ENCODE data around the gene USP49. TPM values are rescaled to one million over a fixed set of nuclear protein-coding genes. Genes with fewer than 3 reads are reported as not detected.

Gene USP49
- total RNA-seq, 1 donor from 2014 or later, result 2.7 TPM

- no peak for DNase-seq (ENCODE audit: low read depth)
- H3K4me3 ChIP-seq (ENCODE audit: low read depth, low read length), result peak overlapping the region; percentile 70
- TF ChIP-seq, protein P1, sequence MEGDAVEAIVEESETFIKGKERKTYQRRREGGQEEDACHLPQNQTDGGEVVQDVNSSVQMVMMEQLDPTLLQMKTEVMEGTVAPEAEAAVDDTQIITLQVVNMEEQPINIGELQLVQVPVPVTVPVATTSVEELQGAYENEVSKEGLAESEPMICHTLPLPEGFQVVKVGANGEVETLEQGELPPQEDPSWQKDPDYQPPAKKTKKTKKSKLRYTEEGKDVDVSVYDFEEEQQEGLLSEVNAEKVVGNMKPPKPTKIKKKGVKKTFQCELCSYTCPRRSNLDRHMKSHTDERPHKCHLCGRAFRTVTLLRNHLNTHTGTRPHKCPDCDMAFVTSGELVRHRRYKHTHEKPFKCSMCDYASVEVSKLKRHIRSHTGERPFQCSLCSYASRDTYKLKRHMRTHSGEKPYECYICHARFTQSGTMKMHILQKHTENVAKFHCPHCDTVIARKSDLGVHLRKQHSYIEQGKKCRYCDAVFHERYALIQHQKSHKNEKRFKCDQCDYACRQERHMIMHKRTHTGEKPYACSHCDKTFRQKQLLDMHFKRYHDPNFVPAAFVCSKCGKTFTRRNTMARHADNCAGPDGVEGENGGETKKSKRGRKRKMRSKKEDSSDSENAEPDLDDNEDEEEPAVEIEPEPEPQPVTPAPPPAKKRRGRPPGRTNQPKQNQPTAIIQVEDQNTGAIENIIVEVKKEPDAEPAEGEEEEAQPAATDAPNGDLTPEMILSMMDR (conservative IDR thresholded peaks at IDR 0.05; ENCODE audit: low read depth, low read length), result no peak
These were observed 113.8 kb downstream of the USP49 start for GRCh38 chr6:41781366-41781730.

- TF ChIP-seq, protein P1 (conservative IDR thresholded peaks at IDR 0.05; ENCODE audit: low read depth, low read length), result no peak
- DNase-seq (ENCODE audit: low read depth), result no peak
- H3K4me3 ChIP-seq (ENCODE audit: low read depth, low read length), result peak within 1 kb of the TSS; percentile 70
These were observed 114.4 kb downstream of the USP49 start, which contains the start of gene PRICKLE4 for GRCh38 chr6:41780551-41781365. TSS of gene PRICKLE4 (plus strand) at chr6:41780782. CDS start at chr6:41783474, 2,692 bp downstream.

- no peak for DNase-seq (ENCODE audit: low read depth)
- peak within 1 kb of the TSS; percentile 70 for H3K4me3 ChIP-seq (ENCODE audit: low read depth, low read length)
- TF ChIP-seq, protein P1 (conservative IDR thresholded peaks at IDR 0.05; ENCODE audit: low read depth, low read length), result peak; percentile 87
These were observed 115.2 kb downstream of the USP49 start, which contains the start of gene FRS3 for GRCh38 chr6:41779788-41780550. TSS of gene FRS3 (minus strand) at chr6:41779900. CDS start at chr6:41776987, 2,913 bp downstream.

GRCh38 chr6:41779336-41779735 is 115.8 kb downstream of the USP49 start:
- TF ChIP-seq, protein P1 (conservative IDR thresholded peaks at IDR 0.05; ENCODE audit: low read depth, low read length), result no peak
- DNase-seq (ENCODE audit: low read depth), result no peak
- peak overlapping the region; percentile 70 for H3K4me3 ChIP-seq (ENCODE audit: low read depth, low read length)

DNA sequence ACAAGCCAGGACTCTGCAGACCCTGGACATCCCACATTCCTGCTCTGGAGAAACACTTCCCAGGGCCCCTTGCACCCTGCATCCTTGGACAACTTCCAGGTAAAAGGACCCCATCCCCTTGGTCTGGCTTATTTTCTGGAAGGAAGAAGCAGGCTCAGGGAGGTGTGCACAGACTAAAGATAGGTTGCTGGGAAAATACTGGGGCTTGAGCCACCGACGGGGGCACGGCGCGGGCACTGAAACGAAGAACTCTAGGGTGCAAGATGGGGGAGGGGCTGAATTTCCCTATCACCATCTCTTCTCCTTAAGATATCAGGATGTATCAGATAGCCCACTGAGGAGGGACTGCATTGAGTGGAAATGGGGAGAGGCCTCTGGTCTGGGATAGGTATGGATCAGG is 116.3 kb downstream of the USP49 start:
- no peak for DNase-seq (ENCODE audit: low read depth)
- peak overlapping the region; percentile 70 for H3K4me3 ChIP-seq (ENCODE audit: low read depth, low read length)
- TF ChIP-seq, protein P1 (conservative IDR thresholded peaks at IDR 0.05; ENCODE audit: low read depth, low read length), result no peak

DNA sequence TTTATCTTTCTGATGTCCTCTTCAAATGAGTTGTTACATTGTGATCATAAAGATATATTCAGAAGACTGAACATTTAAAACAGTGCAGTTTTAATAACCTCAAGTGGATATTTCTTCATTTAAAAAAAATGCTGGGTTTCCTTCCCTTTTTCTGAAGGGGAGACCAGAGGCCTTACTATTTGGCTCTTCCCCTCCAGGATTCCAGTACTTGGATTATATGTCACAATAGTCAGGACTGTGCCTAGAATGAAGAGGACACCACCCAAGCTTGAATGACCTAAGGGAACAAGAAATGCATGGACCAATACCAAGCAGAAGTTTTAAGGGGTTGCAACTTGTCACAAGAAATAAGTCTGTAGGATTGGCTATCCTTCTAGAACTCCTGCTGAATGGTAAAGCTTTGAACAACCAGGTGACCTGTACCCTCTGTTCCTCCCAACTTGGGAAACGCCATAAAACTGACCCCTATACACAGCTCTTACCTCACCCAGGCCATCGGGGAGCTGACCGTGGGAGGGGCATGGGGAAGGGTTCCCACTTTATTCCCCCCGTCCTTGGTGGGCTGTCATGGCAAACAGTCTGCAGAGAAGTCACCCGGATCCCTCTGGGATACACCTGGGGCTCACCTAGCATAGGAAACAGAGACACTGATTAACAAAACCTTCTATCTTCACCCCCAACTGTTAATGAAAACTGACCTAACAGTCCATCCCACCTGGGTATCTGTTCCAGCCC is 117.5 kb downstream of the USP49 start:
- no peak for DNase-seq (ENCODE audit: low read depth)
- no peak overlapping the region for H3K4me3 ChIP-seq (ENCODE audit: low read depth, low read length)
- TF ChIP-seq, protein P1 (conservative IDR thresholded peaks at IDR 0.05; ENCODE audit: low read depth, low read length), result no peak

All from epithelial cell of proximal tubule (primary cell).